ENCODE results near the gene SLC25A26. TPM values are rescaled to one million over a fixed set of nuclear protein-coding genes. Genes with fewer than 3 reads are reported as not detected.

The SLC25A26 gene
- total RNA-seq, 4 donors from 2014 or later = 13.3 to 29.1 (median 22.8) TPM

DNA sequence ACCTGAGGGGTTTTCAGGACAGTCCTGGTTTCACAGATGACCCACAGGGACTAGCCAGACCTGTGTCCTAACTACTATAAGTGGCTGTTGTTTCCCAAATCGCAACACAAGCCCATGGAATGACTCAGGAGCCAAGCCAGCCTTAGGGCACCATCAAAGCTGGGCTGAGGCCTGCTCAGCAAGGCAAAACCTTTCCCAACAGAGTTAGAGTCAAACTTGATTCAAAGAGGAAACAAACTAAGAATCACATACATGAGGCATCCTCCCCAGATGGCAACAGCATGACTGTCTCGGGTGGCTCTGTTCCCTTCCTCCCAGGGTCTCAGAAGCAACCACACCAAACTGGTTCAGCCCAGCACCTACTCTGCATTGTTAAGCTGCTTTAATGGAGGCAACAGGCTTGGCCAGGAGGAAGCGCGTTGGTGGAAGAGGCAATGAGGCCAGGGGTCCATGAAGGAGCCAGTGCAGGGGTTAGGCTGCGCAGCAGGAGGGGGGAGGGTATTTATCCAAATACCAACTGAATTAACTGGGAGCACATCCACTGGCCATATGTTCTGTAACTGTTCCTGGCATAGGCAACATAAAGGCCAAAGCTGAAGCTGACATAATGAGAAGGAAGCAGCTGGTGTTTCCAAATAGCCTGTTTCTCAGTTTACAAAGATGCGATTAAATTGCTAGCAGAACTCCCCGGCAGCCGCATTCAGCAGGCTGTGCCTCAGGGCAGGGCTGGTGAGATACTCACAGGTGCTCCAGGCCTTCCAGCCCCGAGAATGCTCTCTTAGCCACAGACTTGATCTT is 177.6 kb downstream of the SLC25A26 start:
- Histone ChIP-seq H3K4me1 (peaks cover 34% of the 10 kb centered on the region), H3K27me3 (no peaks in the 10 kb centered on the region), H3K36me3 (peaks cover 44% of the 10 kb centered on the region), H3K4me3 (no peak overlapping the region), H3K27ac (peak overlapping the region; percentile 49), H3K9me3 (no peaks in the 10 kb centered on the region)
- DNase-seq (ENCODE audit: low spot score in 2 of 2) = no peak
- no peak for TF ChIP-seq EP300 (IDR thresholded peaks at IDR 0.05)
- TF ChIP-seq POLR2A (IDR thresholded peaks at IDR 0.05) = no peak
- TF ChIP-seq, protein P1, sequence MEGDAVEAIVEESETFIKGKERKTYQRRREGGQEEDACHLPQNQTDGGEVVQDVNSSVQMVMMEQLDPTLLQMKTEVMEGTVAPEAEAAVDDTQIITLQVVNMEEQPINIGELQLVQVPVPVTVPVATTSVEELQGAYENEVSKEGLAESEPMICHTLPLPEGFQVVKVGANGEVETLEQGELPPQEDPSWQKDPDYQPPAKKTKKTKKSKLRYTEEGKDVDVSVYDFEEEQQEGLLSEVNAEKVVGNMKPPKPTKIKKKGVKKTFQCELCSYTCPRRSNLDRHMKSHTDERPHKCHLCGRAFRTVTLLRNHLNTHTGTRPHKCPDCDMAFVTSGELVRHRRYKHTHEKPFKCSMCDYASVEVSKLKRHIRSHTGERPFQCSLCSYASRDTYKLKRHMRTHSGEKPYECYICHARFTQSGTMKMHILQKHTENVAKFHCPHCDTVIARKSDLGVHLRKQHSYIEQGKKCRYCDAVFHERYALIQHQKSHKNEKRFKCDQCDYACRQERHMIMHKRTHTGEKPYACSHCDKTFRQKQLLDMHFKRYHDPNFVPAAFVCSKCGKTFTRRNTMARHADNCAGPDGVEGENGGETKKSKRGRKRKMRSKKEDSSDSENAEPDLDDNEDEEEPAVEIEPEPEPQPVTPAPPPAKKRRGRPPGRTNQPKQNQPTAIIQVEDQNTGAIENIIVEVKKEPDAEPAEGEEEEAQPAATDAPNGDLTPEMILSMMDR (IDR thresholded peaks at IDR 0.05) = no peak
- TF ChIP-seq POLR2AphosphoS5 (IDR thresholded peaks at IDR 0.05) = no peak
- 65% methylated on average over 9 of the region's 9 CpGs for WGBS

DNA sequence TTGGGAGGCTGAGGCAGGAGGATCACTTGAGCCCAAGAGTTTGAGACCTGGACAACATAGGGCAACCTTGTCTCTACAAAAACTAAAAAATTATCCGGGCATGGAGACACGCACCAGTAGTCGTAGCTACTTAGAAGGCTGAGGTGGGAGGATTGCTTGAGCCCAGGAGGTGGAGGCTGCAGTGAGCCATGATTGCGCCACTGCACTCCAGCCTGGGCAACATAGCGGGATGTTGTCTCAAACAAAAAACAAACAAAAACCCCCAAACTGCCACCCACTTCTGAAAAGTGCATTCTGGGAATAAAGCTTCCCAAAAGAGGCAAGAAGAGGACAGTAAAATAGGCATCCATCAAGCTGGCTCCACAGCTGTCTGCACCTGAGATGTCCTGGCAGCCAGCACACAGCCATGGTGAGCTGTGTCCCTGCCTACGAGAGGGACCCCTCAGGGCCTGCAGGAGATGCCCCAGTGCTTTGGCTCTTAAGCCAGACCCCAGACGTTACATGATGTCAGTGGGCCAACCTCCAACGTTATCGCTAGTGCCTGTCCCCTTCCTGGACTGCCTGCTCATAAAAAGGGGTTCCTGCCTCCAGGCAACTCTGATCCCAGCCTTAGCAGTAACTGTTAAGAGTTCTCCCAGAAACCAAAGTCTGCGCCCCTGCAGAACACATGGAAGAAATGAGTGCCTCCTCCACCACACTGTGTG is 178.9 kb downstream of the SLC25A26 start:
- Histone ChIP-seq H3K4me1 (peaks cover 32% of the 10 kb centered on the region), H3K36me3 (peaks cover 47% of the 10 kb centered on the region), H3K9me3 (no peaks in the 10 kb centered on the region), H3K27ac (no peak overlapping the region), H3K27me3 (no peaks in the 10 kb centered on the region), H3K4me3 (no peak overlapping the region)
- TF ChIP-seq, protein P1 (IDR thresholded peaks at IDR 0.05) = no peak
- TF ChIP-seq POLR2A (IDR thresholded peaks at IDR 0.05) (no peak), POLR2AphosphoS5 (IDR thresholded peaks at IDR 0.05) (no peak), EP300 (IDR thresholded peaks at IDR 0.05) (no peak)
- no peak for DNase-seq (ENCODE audit: low spot score in 2 of 2)
- WGBS = 86% methylated on average over 10 of the region's 10 CpGs

DNA sequence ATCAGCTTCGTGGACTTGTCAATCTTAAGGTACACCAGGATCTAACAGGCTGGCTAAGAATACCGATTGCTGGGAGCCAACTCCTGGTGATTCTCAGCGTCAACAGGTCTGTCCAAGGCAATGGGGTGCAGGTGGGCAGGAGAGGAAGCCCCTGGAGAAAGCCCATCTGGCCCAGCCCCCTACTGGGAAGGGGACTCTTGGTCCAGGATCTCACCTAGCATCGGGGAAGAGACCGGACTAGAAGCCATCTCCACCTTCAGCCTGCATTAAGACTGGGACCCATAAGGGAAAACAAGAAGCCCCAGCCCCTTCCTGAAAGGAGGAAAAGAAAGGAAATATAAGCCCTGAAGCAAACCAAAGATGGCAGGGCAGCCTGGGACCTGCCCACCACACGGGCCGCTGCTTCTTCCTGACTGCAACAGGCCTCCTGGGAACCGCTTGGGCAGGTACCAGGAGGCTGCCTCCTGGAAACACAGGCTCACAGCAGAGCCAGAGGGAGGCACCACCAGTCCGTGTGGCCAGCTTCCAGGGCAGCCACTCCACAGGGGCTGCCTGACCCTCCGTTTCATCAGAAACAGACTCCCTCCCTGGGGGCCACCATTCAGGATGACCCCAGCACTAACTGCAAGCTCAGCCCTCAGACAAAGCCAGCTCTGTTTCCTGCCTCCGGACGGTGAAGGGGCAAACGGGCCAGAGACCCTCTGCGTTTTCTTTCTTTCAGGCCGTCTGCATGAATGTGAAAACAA is 179.8 kb downstream of the SLC25A26 start:
- TF ChIP-seq POLR2AphosphoS5 (IDR thresholded peaks at IDR 0.05) = no peak
- no peak for TF ChIP-seq EP300 (IDR thresholded peaks at IDR 0.05)
- TF ChIP-seq POLR2A (IDR thresholded peaks at IDR 0.05) = no peak
- TF ChIP-seq, protein P1 (IDR thresholded peaks at IDR 0.05) = no peak
- peaks cover 29% of the 10 kb centered on the region for H3K4me1 ChIP-seq
- peak in 1 of 2 donors; percentile 60 for DNase-seq (ENCODE audit: low spot score in 2 of 2)
- no peak overlapping the region for H3K27ac ChIP-seq
- WGBS = 83% methylated on average over 13 of the region's 15 CpGs
- H3K27me3 ChIP-seq = no peaks in the 10 kb centered on the region
- H3K9me3 ChIP-seq = no peaks in the 10 kb centered on the region
- H3K36me3 ChIP-seq = peaks cover 48% of the 10 kb centered on the region
- H3K4me3 ChIP-seq = no peak overlapping the region

DNA sequence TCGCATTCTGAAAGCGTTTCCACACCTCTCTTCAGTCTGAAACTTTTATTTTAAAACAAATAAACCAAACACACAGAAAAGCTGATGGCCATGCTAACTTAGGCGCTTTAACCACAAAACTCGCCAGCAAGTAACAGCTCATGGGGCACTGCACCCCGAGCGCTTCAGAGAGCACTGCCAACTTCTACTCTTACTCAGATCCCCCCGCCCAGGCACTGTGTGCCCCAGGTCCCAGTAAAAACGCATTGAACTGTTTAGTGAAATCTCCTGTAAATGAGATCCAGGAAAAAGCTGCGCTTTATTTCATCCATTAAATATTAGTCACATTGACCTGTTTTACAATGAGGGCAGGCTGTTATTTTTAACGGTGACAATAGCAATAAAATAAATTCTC is 180.4 kb downstream of the SLC25A26 start:
- H3K27ac ChIP-seq = no peak overlapping the region
- peaks cover 32% of the 10 kb centered on the region for H3K4me1 ChIP-seq
- WGBS = 69% methylated on average over 10 of the region's 10 CpGs

More for the DNA sequence above, 180.4 kb downstream of the SLC25A26 start:
- Histone ChIP-seq H3K9me3 (no peaks in the 10 kb centered on the region), H3K4me3 (no peak overlapping the region), H3K27me3 (no peaks in the 10 kb centered on the region), H3K36me3 (peaks cover 48% of the 10 kb centered on the region)
- TF ChIP-seq EP300 (IDR thresholded peaks at IDR 0.05) (no peak), POLR2A (IDR thresholded peaks at IDR 0.05) (no peak)
- TF ChIP-seq, protein P1 (IDR thresholded peaks at IDR 0.05) = no peak
- peak in 1 of 2 donors; percentile 31 for DNase-seq (ENCODE audit: low spot score in 2 of 2)
